GM12873 (cell line): ENCODE results near the gene PTCH1.

ENCODE experiments used
- TF ChIP-seq, protein P1 (sequence below): IDR thresholded peaks from 2 replicates; pipeline ENCODE4 v1.5.1; 2012; ENCODE audit warnings: low read depth, mild to moderate bottlenecking, moderate library complexity, low read length, control low read depth; ENCODE audit not compliant: insufficient read depth; ENCODE audit errors: missing control alignments

PTCH1 gene

DNA sequence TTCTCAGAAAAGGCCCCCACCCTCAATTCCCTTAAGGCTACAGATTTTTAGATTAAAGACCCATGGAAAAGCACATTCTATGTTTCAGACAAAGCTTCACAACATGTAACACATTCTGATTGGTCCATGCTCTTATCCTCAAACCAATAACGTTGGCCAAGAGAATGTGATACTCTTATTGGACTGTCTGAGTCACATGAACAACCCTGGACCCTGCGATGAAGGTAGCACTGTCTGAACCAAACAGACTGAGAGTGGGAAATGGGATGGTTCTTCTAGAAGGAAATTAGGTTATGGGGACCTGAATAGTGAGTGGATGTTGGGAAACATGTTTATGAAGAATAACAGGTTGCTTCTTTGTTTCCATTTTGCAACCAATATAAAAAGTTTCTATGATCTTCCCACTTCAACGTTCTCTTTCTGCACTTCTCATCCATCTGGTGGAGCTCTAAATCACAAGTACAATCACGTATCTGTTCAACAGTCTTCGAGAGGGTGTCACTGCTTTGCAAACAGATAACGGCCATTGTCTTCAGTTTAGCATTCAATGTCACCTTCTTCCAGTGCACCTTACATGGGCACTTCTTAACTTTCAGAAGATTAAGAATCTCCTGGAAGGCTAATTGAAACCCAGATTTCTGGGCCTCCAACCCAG, 81.6 kb downstream of the PTCH1 start:
- TF ChIP-seq, protein P1, sequence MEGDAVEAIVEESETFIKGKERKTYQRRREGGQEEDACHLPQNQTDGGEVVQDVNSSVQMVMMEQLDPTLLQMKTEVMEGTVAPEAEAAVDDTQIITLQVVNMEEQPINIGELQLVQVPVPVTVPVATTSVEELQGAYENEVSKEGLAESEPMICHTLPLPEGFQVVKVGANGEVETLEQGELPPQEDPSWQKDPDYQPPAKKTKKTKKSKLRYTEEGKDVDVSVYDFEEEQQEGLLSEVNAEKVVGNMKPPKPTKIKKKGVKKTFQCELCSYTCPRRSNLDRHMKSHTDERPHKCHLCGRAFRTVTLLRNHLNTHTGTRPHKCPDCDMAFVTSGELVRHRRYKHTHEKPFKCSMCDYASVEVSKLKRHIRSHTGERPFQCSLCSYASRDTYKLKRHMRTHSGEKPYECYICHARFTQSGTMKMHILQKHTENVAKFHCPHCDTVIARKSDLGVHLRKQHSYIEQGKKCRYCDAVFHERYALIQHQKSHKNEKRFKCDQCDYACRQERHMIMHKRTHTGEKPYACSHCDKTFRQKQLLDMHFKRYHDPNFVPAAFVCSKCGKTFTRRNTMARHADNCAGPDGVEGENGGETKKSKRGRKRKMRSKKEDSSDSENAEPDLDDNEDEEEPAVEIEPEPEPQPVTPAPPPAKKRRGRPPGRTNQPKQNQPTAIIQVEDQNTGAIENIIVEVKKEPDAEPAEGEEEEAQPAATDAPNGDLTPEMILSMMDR, result no peak

DNA sequence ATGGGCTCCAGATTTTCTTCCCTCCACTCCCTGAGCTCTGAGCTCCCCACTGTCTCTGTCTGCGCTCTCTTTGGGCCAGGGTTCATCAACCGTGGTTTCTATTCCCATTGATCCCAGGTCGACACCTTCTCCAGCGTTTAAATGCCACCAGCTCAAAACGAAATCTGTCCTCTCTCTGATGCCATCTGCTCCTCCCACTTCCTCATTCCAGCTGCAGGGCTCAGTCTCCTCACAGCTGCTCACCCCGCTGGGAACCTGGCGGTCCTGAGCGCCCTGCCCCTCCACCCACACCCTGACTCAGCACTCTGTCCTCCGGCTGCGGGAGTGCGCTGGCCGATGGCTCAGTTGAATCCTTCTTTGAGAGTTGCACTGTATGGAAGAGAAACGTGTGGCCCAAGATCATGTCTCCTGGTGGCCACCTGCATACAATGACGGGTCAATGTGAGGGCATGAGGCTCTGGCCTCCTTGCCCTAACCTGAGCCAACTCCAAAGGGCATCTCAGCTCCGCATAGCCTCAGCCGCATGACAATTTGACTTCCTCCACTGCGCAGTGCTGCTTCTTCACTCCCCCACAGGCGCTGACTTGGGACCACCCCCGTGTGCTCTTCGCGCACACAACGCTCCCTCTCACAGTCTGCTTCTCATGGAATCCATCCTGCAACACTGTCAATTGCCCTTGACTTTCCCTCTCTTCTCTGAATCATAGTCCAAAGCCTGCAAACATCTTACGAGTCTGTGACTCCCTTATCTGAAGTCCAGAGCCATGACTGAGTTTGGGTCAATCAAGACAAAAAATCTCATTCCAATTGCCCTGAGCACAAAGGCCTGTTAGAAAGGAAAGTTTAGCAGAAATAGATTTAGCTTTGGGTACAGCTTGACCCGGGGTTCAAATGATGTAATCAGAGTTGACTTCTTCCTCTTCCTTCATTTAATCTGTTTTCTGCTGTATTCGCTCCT, 82.4 kb downstream of the PTCH1 start:
- TF ChIP-seq, protein P1, result no peak

DNA sequence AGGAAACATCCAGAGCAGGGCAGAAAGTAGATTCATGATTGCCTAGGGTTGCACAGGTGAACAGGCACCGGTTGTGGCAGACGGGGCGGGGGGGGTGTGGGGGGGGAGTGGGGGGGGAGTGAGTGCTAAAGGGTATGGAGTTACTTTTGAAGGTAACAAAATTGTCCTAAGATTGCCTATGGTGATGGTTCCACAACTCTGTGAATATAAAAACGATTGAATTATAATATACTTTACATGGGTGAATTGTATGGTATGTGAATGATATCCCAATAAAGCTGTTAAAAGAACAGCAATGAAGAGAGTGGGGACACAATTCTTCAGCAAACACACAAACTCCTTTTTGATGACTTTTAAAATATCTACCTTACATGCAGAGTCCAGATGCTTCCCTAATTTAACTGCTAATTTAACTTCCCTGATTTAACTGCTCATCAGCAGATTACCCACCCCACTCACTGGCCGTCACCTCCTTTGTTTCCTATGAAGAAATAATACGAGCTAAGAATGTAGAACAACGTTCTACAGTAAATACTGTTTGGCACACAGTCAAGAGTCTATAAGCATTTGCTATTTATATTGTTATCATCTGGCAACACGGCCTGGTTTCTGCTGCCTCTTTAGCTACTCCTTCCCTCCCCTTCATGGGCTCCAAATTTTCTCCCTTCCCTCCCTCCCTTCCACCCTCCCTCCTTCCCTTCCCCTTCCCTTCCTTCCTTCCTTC, 83.5 kb downstream of the PTCH1 start:
- TF ChIP-seq, protein P1, result no peak

DNA sequence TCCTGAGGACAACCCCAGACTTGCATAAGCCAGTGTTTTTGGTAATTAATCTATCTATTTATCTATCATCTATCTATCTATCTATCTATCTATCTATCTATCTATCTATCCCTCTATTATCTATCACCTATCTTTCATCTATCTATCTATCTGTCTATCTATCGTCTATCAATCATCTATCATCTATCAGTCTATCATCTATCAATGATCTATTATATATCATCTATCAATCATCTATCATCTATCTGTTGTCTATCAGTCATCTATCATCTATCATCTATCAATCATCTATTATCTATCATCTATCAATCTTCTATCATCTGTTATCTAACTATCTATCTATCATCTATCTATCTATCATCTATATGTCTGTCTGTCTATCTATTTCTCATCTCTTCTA, 85.5 kb downstream of the PTCH1 start:
- TF ChIP-seq, protein P1, result no peak

DNA sequence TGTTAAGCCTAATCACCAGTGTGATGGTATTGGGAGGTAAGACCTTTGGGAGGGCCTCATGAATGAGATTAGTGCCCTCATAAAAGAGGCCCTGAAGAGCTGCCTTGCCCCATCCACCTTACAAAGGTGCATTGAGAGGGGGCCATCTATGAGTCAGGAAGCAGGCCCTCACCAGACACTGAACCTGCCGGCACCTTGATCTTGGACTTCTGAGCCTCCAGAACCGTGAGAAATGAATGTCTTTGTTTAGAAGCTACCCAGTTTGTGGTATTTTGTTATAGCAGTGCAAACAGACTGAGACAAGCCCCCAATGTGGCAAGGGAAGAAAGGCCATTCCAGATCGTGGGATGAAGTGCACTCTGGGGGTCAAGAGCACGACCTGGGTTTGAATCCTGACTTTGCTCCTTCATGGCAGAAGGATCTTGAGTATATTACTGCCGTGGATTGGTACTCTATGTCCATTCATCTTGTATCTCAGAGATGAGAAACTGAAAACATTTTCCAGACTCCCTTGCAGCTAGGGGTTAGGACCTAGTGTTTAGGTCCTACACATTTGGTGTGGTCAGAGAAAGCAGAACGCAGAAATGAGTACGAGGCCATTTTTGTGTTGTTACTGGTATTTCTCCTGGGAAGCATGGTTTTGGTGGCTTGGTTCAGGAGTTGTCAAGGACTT, 86.7 kb downstream of the PTCH1 start:
- TF ChIP-seq, protein P1, result no peak

DNA sequence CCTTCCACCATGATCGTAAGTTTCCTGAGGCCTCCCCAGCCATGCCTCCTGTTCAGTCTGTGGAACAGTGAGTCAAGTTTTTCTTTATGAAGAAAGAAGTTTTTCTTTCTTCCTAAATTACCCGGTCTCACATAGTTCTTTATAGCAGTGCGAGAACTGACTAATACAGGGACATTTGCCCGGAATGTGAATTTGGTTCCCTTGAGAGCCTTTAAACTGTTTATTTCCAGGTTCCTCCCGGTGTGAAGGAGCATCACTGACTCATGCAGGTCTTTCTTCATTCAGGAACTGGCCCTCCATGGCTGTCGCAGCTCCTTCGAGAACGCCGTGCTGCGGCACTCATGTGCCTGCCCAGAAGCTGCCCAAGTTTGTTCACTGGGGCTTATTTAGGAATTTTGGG, 87.7 kb downstream of the PTCH1 start:
- TF ChIP-seq, protein P1, result no peak
